Measurements from ENCODE around the gene STARD13.

STARD13 gene

GRCh38 chr13:33116321-33117010 lies 169.1 kb downstream of the STARD13 start:
- no peak for DNase-seq (ENCODE audit: low read depth)

- DNase-seq (ENCODE audit: low read depth): no peak
Observed at GRCh38 chr13:33115274-33115673, 170.3 kb downstream of the STARD13 start.

GRCh38 chr13:33114146-33114545 lies 171.4 kb downstream of the STARD13 start:
- DNase-seq (ENCODE audit: low read depth): no peak

GRCh38 chr13:33112766-33113165 lies 172.8 kb downstream of the STARD13 start:
- DNase-seq (ENCODE audit: low read depth): peak; percentile 47

- peak; percentile 55 for DNase-seq (ENCODE audit: low read depth)
Observed at GRCh38 chr13:33111414-33112110, 174.0 kb downstream of the STARD13 start.

- peak; percentile 77 for DNase-seq (ENCODE audit: low read depth)
Observed at GRCh38 chr13:33110713-33111413, 174.7 kb downstream of the STARD13 start.

- peak; percentile 40 for DNase-seq (ENCODE audit: low read depth)
Observed at GRCh38 chr13:33110386-33110712, 175.2 kb downstream of the STARD13 start.

GRCh38 chr13:33109801-33110200 lies 175.8 kb downstream of the STARD13 start:
- DNase-seq (ENCODE audit: low read depth): no peak

- peak; percentile 88 for DNase-seq (ENCODE audit: low read depth)
Observed at GRCh38 chr13:33109271-33109697, 176.3 kb downstream of the STARD13 start.

GRCh38 chr13:33108620-33109019 lies 176.9 kb downstream of the STARD13 start:
- DNase-seq (ENCODE audit: low read depth): peak; percentile 84

- no peak for DNase-seq (ENCODE audit: low read depth)
Observed at GRCh38 chr13:33107361-33107760, 178.2 kb downstream of the STARD13 start.

GRCh38 chr13:33106656-33107360 lies 178.7 kb downstream of the STARD13 start:
- DNase-seq (ENCODE audit: low read depth): no peak

- DNase-seq (ENCODE audit: low read depth): no peak
Observed at GRCh38 chr13:33105387-33106005, 180.1 kb downstream of the STARD13 start.

GRCh38 chr13:33103457-33103856 lies 182.1 kb downstream of the STARD13 start:
- DNase-seq (ENCODE audit: low read depth): no peak

- no peak for DNase-seq (ENCODE audit: low read depth)
Observed at GRCh38 chr13:33101835-33102234, 183.7 kb downstream of the STARD13 start.

GRCh38 chr13:33100886-33101285 lies 184.7 kb downstream of the STARD13 start:
- DNase-seq (ENCODE audit: low read depth): no peak

GRCh38 chr13:33099860-33100259 lies 185.7 kb downstream of the STARD13 start:
- no peak for DNase-seq (ENCODE audit: low read depth)

- no peak for DNase-seq (ENCODE audit: low read depth)
Observed at GRCh38 chr13:33096886-33097605, 188.5 kb downstream of the STARD13 start.

GRCh38 chr13:33092073-33092987 lies 193.2 kb downstream of the STARD13 start:
- DNase-seq (ENCODE audit: low read depth): no peak

GRCh38 chr13:33091415-33091774 lies 194.2 kb downstream of the STARD13 start:
- DNase-seq (ENCODE audit: low read depth): no peak

Measured in fibroblast of gingiva (primary cell).